AG09319 (cell line): Measurements from ENCODE around the gene TLR1.

Source experiments
- DNase-seq: peaks from one replicate; pipeline ENCODE4 v3.0.0-alpha.2; 2010; ENCODE audit warnings: low read depth; ENCODE audit errors: extremely low read depth
- CTCF ChIP-seq: IDR thresholded peaks from 2 replicates; pipeline ENCODE4 v1.5.1; 2011; ENCODE audit warnings: low read depth, mild to moderate bottlenecking, inconsistent platforms, low read length, moderate library complexity

Gene TLR1

GRCh38 chr4:38788317-38788716, 16.3 kb downstream of the TLR1 start:
- no peak for TF ChIP-seq CTCF
- no peak for DNase-seq

GRCh38 chr4:38787693-38788092, 16.9 kb downstream of the TLR1 start:
- DNase-seq = no peak
- TF ChIP-seq CTCF = no peak

GRCh38 chr4:38785901-38786402, 18.6 kb downstream of the TLR1 start:
- no peak for DNase-seq
- TF ChIP-seq CTCF = no peak

- TF ChIP-seq CTCF = no peak
- DNase-seq = no peak
Measured at GRCh38 chr4:38785041-38785790, 19.4 kb downstream of the TLR1 start.

- no peak for TF ChIP-seq CTCF
- DNase-seq = no peak
Measured at GRCh38 chr4:38784141-38784540, 20.4 kb downstream of the TLR1 start.

GRCh38 chr4:38783109-38783460, 21.5 kb downstream of the TLR1 start:
- no peak for TF ChIP-seq CTCF
- no peak for DNase-seq

- DNase-seq = peak; percentile 4
Measured at GRCh38 chr4:38782452-38783108, 22.0 kb downstream of the TLR1 start, which contains the start of gene TLR10. Gene TLR10 (minus strand): TSS chr4:38782990. CDS start chr4:38775590, 7,400 bp downstream.

More at GRCh38 chr4:38782452-38783108, 22.0 kb downstream of the TLR1 start, which contains the start of gene TLR10:
- TF ChIP-seq CTCF = peak; percentile 56
